ENCODE results near the gene SMG6.

The SMG6 gene

DNA sequence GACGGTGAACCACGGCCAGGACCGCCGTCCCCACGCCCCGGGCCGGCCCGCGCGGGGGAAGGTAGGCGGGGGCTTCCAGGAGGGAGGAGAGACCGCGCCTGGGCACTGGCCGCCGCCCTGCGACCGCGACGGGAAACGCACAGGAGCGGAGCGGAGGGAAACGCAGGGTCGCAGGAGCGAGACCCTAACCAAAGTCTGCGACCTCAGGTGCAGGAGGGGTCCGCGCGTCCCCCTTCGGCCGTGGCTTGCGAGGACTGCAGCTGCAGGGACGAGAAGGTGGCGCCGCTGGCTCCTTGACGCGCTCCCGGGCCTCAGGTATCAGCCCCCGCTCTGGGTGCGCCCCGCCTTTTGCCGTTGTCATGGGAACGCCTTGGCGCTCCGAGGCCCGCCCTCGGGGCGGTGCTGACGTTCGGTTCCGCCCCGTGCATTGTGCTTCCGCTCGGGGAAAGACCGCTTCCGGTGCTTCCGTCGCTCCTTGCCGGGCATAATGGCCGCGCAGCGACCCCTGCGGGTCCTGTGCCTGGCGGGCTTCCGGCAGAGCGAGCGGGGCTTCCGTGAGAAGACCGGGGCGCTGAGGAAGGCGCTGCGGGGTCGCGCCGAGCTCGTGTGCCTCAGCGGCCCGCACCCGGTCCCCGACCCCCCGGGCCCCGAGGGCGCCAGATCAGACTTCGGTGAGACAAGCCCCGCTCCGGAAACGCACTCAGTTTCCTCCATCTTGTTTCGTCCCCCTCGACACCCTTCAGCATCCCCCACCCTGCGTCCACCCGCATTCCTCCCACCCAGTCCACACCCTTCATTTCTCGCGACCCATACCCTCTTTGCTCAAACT is 261.8 kb downstream of the SMG6 start, which contains the start of gene OVCA2:
Gene OVCA2, plus strand, starts transcription at position 462 of the 829 bp plus-strand sequence. Its CDS starts 26 bp downstream, at position 488.
- peak within 1 kb of the TSS; percentile 70 for H3K4me3 ChIP-seq (ENCODE audit: low read depth, low read length)
- TF ChIP-seq MYC (IDR thresholded peaks at IDR 0.05; ENCODE audit: low read depth, low read length), result peak; percentile 79
- TF ChIP-seq, protein P1, sequence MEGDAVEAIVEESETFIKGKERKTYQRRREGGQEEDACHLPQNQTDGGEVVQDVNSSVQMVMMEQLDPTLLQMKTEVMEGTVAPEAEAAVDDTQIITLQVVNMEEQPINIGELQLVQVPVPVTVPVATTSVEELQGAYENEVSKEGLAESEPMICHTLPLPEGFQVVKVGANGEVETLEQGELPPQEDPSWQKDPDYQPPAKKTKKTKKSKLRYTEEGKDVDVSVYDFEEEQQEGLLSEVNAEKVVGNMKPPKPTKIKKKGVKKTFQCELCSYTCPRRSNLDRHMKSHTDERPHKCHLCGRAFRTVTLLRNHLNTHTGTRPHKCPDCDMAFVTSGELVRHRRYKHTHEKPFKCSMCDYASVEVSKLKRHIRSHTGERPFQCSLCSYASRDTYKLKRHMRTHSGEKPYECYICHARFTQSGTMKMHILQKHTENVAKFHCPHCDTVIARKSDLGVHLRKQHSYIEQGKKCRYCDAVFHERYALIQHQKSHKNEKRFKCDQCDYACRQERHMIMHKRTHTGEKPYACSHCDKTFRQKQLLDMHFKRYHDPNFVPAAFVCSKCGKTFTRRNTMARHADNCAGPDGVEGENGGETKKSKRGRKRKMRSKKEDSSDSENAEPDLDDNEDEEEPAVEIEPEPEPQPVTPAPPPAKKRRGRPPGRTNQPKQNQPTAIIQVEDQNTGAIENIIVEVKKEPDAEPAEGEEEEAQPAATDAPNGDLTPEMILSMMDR (IDR thresholded peaks at IDR 0.05; ENCODE audit: low read depth, low read length), result peak; percentile 10
- TF ChIP-seq, protein P2, sequence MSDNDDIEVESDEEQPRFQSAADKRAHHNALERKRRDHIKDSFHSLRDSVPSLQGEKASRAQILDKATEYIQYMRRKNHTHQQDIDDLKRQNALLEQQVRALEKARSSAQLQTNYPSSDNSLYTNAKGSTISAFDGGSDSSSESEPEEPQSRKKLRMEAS (IDR thresholded peaks at IDR 0.05; ENCODE audit: low read depth, low read length), result peak; percentile 41; the same call in 1 of the 2 replicates
- peak; percentile 66 for TF ChIP-seq POLR2A (IDR thresholded peaks at IDR 0.05; ENCODE audit: extremely low read depth, insufficient read length)
- DNase-seq (ENCODE audit: low read depth), result peak; percentile 91

DNA sequence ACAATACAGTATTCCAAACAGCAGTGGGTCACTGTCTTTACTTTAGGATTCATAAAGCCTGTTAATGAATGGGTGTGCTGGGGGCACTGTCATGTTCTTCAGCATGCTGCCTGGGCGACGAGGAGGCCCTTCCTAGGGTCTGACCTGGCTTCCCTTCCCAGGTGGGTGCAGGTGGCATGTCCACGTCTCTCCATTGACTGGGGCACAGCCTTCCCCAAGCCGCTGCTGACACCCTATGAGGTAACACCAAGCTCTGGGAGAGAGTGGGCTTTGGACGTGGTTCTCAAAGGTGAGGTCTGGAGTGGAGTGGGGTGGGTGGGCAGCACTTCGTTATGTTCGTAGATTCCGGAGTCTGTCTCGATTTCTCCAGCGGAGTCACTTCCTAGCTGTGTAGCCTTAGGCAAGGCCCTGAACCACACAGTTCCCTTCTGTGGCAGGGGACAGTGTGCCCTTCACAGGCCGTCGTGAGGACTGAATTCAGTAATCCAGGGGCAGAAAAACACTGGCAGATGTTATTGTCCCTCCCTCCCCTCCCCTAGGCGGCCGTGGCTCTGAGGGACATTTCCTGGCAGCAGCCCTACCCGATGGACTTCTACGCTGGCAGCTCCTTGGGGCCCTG is 262.5 kb downstream of the SMG6 start:
- TF ChIP-seq MYC (IDR thresholded peaks at IDR 0.05; ENCODE audit: low read depth, low read length), result no peak
- no peak for TF ChIP-seq POLR2A (IDR thresholded peaks at IDR 0.05; ENCODE audit: extremely low read depth, insufficient read length)
- TF ChIP-seq, protein P2 (IDR thresholded peaks at IDR 0.05; ENCODE audit: low read depth, low read length), result no peak
- TF ChIP-seq, protein P1 (IDR thresholded peaks at IDR 0.05; ENCODE audit: low read depth, low read length), result no peak
- no peak overlapping the region for H3K4me3 ChIP-seq (ENCODE audit: low read depth, low read length)
- no peak for DNase-seq (ENCODE audit: low read depth)

DNA sequence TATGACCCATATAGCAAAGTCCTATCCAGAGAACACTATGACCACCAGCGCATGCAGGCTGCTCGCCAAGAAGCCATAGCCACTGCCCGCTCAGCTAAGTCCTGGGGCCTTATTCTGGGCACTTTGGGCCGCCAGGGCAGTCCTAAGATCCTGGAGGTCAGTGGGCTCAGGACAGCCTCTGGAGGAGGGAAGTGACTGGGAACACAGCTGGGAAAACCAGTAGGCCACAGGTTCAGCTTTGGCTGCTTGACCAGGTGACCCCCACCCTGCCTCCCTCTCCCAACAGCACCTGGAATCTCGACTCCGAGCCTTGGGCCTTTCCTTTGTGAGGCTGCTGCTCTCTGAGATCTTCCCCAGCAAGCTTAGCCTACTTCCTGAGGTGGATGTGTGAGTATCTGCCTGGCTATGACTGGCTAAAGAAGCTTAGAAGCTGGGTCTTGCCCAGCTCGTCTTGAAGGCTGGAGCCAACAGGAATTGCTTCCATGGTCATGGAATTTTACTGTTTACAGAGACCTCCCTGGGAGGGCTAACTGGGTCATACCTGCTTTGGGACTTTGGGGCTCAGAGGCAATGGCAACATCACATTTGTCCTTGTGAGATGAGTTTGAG is 263.3 kb downstream of the SMG6 start:
- H3K4me3 ChIP-seq (ENCODE audit: low read depth, low read length), result no peak overlapping the region
- no peak for DNase-seq (ENCODE audit: low read depth)
- no peak for TF ChIP-seq POLR2A (IDR thresholded peaks at IDR 0.05; ENCODE audit: extremely low read depth, insufficient read length)
- no peak for TF ChIP-seq MYC (IDR thresholded peaks at IDR 0.05; ENCODE audit: low read depth, low read length)
- TF ChIP-seq, protein P1 (IDR thresholded peaks at IDR 0.05; ENCODE audit: low read depth, low read length), result no peak
- TF ChIP-seq, protein P2 (IDR thresholded peaks at IDR 0.05; ENCODE audit: low read depth, low read length), result no peak

DNA sequence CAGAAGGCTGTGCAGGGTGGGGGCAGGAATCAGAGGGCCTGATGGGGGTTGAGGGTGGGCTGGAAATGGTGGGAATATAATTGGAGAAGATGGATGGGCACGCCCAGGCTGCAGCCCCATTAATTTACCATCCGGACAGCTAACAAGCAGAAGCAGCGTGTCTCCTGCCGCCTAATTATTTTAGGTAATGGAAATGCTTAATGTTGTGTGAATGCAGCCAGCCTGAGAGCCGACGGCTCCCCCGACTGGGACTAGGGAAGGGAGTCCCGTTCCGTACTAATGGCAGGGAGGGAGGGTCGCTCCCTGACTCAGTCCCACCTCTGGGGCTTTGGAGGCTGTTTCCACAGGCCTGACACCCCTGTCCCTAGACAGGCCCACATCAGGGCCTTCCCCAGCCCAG is 266.4 kb downstream of the SMG6 start:
- H3K4me3 ChIP-seq (ENCODE audit: low read depth, low read length), result no peak overlapping the region
- no peak for DNase-seq (ENCODE audit: low read depth)
- TF ChIP-seq POLR2A (IDR thresholded peaks at IDR 0.05; ENCODE audit: extremely low read depth, insufficient read length) (no peak), MYC (IDR thresholded peaks at IDR 0.05; ENCODE audit: low read depth, low read length) (no peak)
- TF ChIP-seq, protein P2 (IDR thresholded peaks at IDR 0.05; ENCODE audit: low read depth, low read length), result no peak
- TF ChIP-seq, protein P1 (IDR thresholded peaks at IDR 0.05; ENCODE audit: low read depth, low read length), result no peak

DNA sequence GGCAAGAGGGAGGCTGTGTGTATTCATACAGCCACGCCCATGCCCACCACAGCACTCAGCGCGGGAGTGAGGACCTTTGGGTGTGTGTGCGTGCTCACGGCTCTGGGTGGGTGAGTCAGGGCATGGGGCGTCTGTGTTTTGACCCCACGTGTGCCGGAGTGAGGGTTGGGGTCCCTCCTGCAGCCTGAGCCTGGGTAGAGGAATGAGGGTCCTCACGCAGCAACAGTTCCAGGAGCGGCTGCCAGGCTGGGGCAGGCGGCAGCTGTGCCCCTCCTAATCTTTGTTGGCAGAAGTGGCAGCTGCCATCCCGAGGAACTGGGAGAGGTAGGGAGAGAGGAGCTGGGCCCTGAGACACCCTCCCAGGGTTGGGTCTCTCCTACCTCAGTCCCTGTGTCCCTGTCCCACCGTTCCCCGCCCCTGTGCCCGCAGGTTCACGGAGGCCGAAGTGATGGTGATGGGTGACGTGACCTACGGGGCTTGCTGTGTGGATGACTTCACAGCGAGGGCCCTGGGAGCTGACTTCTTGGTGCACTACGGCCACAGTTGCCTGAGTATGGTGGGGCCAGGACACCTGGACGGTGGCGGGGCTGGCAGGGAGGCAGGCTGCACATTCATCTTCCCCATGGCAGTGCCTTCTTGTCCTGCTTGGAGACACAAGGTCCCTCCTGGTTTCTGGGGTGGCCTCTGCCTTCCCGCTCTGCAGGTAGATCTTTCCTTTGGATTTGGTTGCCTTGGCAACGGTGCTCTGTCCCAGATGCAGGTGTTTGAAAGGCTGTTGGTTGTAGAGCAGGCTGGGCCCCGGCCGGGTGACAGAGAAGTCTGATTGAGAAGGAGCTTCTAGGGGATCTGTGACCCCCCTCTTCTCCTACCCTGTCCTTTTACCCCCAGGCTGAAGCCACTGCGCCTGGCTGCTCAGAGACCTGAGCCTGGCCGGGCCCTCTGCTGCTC is 267.8 kb downstream of the SMG6 start:
- no peak overlapping the region for H3K4me3 ChIP-seq (ENCODE audit: low read depth, low read length)
- no peak for DNase-seq (ENCODE audit: low read depth)
- TF ChIP-seq, protein P1 (IDR thresholded peaks at IDR 0.05; ENCODE audit: low read depth, low read length), result no peak
- no peak for TF ChIP-seq MYC (IDR thresholded peaks at IDR 0.05; ENCODE audit: low read depth, low read length)
- TF ChIP-seq, protein P2 (IDR thresholded peaks at IDR 0.05; ENCODE audit: low read depth, low read length), result no peak
- TF ChIP-seq POLR2A (IDR thresholded peaks at IDR 0.05; ENCODE audit: extremely low read depth, insufficient read length), result no peak
